HG03469 (cell line): ENCODE results near the gene JAKMIP1.
"Not testable (repeated sequence)": the region's sequence is repeated elsewhere in the genome, so short reads cannot be mapped to it uniquely, and the experiment has no call there.

Experiments used
- ATAC-seq: cut with Tn5 transposase; IDR thresholded peaks from one replicate; pipeline ENCODE4 v1.9.1; 2021; ENCODE audit warnings: mild to moderate bottlenecking, moderate library complexity, moderate number of reproducible peaks; ENCODE audit not compliant: unreplicated experiment

Gene JAKMIP1

DNA sequence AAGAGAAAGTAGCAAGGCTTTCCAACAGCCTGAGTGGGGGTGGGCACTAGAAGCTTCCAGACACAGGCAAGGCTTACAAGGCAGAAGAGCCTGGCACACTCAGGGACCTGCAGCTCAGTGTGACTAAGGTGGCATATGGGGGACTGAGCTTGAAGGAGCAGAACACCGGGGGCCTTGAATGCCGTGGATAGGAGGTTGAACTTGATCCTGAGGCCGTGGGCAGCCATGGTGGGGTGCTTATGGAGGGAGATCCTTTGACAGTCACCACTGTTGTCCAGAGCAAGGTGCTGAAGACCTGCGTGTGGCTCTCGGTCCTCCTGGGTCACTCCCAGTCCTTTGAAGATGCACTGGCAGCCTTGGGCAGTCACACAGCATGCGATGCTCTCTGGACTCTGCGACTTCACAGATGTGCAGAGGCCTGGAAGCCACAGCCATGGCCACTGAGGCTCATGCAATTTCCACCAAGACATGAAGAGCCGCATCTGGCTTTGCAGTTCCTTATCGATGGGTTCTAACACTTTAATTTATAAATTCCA lies 200.5 kb downstream of the JAKMIP1 start:
- no peak for ATAC-seq

DNA sequence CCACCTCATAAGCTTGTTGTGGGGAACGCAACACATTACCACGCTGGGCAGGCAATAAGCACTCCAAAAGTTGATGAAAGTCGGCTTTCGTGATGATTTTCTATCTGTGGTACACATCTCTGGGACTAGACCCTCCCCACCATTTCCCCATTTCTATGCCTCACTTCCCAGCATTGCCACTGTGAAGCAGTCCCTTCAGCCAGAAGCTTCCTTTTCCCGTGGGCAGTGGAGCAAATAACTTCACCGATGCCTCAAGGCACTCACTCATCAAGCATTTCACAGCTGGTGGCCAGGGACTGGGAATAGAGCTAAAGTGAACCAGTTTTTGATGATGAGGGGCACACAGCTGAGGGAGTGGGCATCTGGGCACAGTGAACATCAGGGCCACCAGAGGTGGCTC lies 201.0 kb downstream of the JAKMIP1 start:
- ATAC-seq = no peak

DNA sequence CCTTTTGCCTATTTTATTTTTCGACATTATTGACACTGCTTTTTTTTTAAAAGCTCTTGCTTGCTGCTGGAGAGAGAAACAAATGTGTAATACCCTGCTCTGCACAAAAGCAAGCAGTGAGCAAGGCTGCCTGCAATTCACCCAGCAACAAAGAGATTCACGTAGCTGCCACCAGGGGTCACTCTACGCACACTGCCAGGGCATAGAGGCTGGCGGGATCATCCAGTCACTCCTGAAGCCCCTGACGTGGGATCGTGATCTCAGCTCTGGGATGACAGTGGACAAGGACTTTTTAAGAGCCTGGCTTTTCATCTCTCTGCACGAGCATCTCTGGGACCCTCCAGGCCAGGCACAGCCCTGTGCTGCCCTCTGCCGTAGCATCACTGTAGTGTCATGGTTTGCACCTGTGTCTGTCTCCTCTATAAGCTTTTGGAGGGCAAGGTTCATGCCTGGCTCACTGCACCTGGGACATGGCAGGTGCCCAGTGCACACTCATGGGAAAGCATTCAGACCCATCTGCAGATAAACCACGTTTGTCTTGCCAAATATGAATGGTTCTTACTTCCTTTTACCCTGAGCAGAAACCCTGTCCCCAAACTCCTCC lies 201.9 kb downstream of the JAKMIP1 start:
- ATAC-seq = peak; percentile 79

DNA sequence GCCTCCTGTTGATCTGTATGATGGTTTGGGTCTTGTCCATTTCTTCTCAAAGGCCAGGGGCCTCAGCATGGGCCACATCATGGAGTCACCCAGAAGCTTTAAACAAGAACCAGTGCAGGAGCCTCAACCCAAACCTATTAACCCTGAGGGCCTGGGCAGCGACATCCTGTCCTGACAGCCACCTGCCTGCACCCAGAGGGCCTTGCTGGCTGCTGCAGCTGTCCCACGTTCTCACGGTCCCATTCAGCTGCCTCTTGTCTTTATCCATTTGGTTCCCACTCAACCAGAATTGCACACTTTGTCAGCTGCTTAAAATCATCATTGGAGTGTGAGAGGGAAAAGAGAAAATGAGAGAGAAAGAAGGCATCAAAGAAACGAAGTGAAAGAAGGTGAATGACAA lies 203.7 kb downstream of the JAKMIP1 start:
- ATAC-seq = no peak

DNA sequence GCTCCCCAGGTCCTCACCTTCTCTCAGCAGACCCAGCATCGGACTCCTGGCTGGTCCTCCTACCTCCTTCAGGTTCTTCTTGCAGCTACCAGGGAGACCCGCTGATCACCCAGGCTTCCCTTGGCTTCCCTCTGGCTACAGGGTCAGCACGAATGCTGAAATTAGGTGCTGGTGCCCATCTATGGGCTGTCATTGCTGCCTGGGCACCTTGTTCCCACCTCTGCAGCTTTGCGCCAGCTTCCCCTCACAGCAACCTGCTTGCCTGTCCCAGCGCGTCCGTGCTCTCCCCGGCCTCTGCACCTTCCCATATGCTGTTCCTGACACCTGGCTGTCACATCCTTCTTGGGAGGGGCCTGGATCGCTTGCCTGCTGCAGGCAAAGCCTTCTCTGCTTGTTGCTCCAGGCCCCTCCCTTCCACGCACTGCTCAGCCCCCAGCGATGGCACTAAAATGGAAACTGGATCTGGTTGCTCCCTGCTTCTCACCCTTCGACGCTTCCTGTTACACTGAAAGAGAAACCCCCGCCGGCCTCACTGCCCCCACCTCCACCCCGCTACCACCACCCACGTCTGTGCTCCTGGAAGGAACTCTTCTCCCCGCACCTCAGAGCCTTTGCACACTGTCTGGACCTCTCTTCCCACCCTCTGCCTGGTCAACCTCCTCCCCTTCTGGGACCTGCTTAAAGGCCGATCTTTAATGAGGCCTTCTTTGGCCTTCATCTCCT lies 204.3 kb downstream of the JAKMIP1 start:
- no peak for ATAC-seq

DNA sequence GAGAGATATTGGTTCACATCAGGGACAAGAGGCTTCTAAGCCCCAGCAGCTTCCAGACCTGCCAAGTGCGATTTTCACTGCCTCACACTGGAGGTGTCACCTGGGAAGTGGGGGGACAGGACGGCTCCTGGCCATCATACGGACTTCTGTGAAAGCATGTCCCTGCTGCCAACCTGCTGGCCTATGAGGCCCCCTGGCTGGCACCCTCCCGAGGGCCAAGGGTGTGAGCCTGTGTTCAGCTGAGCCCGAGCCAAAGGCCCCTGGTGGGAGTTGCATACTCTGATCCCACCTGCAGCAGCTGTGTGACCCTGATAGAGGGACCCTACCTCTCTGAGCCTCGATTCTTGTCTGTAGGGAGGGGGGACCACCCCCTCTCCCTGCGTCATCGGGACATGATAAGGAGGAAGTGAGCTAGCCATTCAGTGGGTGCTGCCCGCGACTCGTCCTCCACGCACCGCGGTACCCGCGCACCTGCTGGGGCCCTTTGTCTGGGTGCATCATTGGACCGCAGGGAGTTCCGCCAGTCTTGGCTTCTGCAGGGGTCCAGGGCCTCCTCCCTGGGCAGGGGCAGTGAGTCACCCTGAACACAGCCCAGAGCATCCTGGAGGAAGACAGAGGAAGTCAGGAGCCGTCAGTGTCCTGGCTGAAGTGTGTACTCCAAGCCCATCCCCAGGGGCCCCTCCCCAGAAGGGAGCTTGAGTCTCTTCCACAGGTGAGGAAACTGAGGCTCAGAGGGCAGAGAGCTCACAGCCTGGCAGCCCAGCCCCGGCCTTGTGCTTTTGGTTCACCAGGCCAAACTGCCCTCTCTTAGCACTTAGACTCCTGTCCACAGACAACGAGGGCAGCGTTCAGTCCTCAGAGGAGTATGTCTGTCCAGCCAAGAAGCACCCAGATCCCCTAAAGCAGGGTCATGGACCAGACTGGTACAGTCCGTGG lies 206.2 kb downstream of the JAKMIP1 start:
- no peak for ATAC-seq

DNA sequence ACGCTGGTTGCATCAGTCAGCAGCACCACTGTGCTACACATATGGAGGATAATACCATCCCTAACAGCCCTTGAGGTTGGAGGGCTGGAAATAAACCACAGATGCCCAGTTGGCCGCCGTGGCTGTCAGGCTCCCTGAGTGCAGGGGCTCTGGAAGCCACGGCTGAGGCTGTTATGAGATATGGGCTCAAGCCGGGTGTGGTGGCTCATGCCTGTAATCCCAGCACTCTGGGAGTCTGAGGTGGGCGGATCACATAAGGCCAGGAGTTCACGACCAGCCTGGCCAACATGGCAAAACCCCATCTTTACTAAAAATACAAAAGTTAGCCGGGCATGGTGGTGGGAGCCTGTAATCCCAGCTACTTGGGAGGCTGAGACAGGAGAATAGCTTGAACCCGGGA lies 207.0 kb downstream of the JAKMIP1 start:
- ATAC-seq = not testable (repeated sequence)

DNA sequence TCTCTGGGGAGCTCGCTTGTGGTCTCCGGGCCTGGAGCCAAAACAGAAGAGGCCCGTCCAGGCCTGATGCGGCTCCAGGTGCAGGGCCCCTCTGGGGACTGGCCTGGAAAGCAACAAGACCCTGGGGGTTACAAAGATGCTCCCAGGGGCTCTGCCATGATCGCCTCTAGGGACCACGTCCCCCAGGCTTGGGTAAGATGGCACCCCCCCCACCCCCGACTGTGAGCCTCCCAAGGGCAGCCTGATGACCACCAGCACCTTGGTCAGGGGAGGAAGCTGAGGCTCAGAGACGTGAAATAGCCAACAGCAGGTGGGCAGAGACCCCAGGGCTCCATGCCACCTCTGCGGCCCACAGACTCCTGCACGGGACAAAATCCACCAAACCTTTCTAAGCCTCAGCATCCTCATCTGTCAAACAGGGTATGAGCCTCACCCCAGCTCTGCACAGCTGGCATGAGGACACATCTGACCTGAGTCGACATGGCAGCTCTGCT lies 207.5 kb downstream of the JAKMIP1 start:
- no peak for ATAC-seq

DNA sequence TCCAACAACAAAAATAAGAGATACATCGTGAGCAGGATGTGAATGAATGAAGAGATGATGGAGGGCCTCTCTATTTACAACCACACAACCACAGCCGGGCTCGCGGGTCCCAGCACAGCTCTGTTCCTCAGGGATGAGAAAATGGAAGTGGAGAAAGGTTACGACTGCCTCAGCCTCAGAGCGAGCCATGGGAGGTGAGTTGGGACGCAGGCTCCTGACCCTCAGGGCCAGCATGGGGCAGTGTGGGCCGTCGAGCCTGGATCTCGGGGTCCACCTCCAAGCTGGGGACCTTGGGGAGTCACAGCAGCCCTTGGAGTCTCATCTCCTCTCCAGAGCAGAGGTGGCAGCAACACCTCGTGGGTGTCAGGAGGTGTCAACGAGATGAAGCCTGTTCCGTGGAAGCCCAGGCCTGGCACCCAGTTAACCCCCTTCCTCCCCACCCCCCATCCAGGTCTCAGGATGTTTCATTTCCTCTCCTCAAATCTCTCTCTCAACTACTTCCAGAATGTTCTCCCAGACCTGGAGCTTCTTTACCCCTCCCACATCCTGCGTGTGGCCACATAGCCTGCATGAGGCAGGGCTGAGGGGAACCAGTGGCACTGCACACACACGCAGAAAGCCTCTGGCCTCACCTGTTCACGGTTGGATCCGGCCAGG lies 208.1 kb downstream of the JAKMIP1 start:
- ATAC-seq = no peak

DNA sequence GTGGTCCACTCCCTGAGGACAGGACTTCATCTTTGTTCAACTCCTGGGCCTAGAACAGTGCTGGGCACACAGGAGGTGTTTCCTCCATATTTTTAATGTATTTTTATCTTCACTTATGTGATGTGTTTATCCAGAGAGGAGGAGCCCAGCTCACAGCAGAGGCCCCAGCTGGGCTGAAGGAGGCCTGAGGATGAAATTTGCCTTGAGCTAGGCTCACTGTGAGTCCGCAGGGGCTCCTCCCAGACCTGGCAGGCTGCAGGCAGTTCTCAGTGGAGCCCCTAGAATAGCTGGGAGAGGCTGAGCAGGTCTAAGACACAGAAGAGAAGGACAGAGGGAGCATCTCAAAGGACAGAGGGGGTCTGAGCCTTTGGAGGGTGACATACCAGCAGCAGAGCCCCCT lies 208.9 kb downstream of the JAKMIP1 start:
- no peak for ATAC-seq

DNA sequence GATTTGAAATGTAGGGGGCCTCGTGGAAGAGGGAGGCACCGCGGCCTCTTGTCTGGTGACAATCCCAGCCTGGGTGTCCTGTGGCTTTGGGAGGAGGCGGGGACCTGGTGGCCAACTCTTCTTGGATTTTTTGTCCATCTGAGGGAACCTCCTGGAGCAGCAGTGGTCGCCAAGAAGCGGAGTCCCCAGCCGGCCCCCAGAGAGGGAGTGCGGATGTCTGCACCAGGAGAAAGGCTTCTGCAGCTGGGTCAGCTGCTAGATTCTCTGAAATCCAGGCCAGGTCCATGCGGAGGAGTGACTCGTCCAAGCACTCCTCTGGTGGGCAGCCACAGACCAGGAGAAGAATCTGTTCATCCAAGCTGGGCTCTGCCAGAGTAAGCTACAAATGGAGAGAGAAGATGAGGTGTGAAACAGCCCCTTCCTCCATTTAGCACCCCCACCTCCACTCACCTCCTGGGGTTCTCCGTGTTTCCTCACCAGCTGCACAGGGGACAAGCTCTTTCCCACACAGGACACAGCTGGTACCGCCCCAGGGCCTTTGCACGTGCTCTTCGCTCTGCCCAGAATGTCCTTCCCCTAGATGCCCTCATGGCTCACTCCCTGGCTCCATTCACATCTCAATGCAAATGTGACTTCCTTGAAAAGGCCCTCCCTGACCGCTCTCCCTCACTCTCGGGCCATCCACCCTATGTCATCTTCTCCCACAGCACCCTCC lies 209.7 kb downstream of the JAKMIP1 start:
- ATAC-seq = no peak

DNA sequence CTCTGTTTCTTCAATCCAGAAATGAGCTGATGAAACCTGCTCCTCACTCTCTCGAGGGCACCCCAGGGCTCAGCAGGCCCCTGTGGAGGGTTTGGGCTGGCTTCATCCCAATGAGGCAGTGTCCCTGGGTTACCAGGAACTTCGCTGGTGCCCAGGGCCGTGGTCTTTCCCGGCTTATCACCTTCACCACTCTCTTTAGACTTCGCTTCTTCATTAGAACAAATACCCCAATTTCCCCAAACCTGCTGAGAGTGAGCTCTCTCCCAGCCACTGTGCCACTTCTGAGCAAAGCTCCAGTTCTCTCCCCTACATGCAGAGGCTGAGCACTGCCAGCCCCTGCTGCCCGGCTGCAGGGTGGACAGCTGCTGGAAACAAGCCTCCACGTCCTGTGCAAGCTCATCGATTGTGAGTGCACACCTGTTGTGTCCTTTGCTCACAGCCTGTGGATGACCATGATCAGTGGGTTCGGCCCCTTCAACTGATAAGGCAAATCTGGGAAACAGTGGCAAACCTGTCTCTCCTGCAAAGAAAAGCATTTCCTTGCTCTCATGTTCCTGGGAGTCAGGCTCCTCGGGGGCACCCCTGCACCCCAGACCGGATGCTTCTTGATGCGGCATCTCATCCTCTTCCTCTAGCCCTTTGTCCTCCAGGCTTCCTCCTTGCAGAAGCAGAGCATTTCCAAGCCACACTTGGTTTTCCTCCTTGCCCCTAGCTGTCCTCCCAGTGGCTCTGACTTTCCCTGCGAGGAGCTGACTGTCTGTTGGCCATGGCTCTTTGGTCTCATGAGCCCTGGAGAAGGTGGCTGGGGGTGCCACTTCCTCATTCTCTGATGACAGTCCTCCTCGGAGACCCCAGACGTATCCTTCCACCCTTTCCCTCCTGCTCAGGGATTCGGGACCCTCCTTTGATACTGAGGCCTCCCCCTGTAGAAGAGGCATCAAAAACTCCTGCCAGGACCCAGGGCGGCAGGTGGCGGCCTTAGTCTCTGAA lies 210.8 kb downstream of the JAKMIP1 start:
- ATAC-seq = no peak

DNA sequence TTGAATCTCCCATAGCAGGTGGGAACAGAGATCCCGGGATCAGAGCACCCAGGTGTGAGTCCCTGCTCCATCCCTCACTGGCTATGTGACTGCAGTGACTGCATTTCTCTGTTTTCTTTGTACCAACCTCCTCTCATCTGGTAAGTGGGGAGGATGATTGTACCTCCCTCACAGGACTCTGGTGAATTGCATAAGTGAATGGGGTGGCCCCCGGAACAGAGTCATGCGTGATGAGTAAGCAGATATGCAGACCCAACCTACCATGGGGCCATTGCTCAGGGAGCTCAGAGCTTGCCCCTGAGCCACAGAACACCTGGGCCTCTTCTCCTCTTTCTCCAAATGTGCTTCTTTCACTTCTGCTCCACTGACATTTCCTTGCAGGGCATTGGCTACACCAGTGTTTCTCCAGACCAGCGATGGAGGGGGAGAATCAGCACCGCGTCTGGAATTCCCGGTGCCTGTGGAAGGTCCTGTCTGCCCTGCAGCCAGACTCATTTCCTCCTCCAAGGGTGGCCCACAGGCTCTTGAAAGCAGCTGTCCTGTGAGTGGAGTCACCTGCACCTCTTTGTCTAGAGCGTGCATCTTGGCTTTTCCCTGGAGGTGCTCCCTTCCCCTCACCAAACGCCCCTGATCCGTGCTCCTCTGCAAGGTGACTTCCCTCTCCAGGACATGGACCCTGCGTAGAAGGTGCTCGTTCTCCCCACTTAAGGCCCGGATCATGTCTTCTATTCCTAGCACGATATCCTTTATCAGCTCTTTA lies 212.1 kb downstream of the JAKMIP1 start:
- ATAC-seq = no peak

DNA sequence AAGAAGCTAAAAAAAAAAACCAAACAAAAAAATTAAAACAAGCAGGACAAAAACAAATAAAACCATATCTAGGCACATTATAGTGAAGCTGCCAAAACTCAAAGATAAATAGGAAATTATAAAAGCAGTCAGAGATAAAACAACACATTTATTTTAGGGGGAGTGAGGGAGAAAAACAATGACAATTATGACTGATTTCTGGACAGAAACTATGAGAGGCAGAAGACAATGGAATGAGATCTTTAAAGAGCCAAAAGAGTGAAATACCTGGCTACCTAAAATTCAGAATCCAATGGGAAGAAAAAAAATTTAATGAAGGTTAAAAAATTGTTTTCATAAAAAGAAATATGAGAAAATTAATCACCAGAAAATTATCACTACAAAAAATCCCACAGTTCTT lies 215.5 kb downstream of the JAKMIP1 start:
- no peak for ATAC-seq

DNA sequence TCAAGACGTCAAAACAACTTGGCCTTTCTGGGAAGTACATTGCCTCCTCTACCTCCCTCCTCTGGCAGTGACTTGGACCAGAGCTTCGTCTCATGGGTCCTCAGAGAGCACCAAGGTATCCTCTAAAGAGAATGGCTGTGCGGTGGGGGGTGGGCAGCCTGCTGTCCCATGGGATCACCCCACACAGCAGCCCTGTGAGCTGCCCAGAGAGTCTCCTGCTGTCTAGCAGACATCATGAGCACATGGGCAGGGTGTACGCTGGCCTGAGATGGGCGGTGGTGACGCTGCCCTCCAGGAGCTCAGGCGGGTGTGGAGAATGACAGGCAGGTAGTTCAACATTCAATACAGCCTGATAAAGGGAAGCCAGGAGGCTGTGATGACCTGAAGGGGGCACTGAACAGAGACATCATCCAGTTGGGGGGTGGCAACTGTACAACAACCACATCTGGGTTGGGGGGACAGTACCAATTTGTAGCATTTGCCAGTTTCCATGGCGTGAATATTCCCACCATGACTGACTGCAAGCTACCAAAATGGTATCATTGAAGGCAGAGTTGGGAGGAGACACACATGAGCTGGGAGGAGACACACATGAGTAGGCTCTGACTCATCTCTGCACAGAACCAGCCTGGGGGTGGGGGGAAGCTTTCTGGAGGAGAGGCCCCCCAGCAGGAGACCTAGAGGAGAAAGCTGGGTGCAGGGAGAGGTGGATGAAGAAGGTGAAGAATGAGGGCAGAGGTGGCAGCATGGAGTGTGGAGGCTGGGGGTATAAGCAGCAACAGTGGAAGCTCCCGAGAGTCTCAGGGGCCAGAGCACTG lies 218.0 kb downstream of the JAKMIP1 start:
- no peak for ATAC-seq

DNA sequence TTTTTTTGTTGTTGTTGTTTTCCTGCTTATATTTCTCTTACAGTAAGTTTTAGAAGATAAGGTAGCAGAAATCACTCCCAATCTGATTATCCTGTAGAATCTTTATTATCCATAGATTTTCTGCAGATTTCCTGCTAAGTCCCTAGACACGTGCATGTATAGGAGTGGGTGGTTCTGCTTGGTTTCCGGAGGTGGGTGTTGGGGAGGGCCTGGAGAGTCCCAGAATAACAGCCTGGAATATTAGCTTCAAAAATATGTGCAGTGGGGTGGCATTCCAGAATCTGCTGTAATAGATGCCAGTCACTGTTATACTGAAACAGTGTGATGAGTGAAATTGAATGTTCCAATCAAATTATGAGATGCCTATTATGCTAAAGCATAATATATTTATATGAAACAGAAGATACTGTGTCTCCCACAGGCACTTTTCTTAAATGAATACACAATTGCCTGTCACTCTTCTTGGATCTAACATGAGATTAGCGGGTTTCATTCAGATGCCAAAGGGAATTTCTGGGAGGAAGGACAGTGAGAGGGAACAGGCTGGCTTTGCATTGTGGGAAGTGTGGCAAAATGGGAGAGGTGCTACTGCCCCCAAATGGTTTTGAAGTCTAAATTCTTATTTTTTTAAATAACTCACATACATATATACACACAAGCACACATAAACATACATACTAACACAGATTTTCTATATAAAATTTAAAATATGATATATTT lies 219.8 kb downstream of the JAKMIP1 start:
- no peak for ATAC-seq

DNA sequence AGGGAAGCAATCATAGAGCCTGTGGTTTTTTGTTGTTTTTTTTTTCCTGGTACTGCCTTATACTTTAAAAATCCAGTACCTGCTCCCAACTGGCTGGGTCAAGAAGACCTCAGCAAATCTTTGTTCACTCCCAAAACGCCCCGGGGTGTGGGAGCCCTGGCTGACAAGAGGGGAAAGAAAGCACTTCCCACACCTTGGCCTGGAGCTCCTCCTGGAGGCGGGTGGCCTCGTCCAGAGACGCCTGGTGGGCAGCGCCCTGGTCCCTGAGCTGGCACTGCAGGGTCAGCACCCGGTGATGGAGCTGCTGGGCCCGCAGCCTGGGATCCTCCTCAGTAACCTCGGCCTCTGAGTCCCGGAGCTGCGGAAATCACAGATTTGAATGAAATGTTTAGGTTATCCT lies 220.4 kb downstream of the JAKMIP1 start:
- no peak for ATAC-seq
